ENCODE data around the gene DENND1A. TPM values are rescaled to one million over a fixed set of nuclear protein-coding genes. Genes with fewer than 3 reads are reported as not detected.

DENND1A gene
- total and polyA plus RNA-seq, 2 experiments from 2014 or later, result 13.1 to 28.7 TPM

- Histone ChIP-seq H4K20me1 (replicated peaks; ENCODE audit: insufficient read depth) (0 out of 2 replicates have a peak, but pooled peaks cover 4% of the 10 kb centered on the region), H3K4me1 (ENCODE audit: insufficient read depth) (peaks cover 12% of the 10 kb centered on the region), H3K79me2 (replicated peaks; ENCODE audit: insufficient read depth) (no peaks in the 10 kb centered on the region; the same call in 1 of the 2 replicates), H2AFZ (no peak overlapping the region), H3K4me3 (no peak overlapping the region), H3K36me3 (ENCODE audit: insufficient read depth) (no peaks in the 10 kb centered on the region), H3K27ac (ENCODE audit: low read depth) (no peak overlapping the region), H3K9me2 (ENCODE audit: insufficient read depth) (no peaks in the 10 kb centered on the region), H3K4me2 (no peak overlapping the region), H3K27me3 (ENCODE audit: insufficient read depth) (no peaks in the 10 kb centered on the region), H3F3A (replicated peaks; ENCODE audit: low read depth) (no peaks in the 10 kb centered on the region)
- Mint-ChIP-seq H3K27ac (no peak overlapping the region), H3K4me1 (peaks cover 17% of the 10 kb centered on the region; the same call in 2 of the 3 replicates), H3K9me3 (no peaks in the 10 kb centered on the region), H3K4me3 (no peak overlapping the region), H3K36me3 (ENCODE audit: low read depth) (no peaks in the 10 kb centered on the region), H3K27me3 (ENCODE audit: insufficient read depth, low read depth, poor library complexity) (no peaks in the 10 kb centered on the region)
- TF ChIP-seq EZH2phosphoT487 (IDR thresholded peaks at IDR 0.05; ENCODE audit: unreplicated experiment), result no peak
- no peak for TF ChIP-seq ETS1 (IDR thresholded peaks at IDR 0.05)
- no peak for TF ChIP-seq CREB1 (CRISPR knock-in tag; IDR thresholded peaks at IDR 0.05; ENCODE audit: low read depth)
- TF ChIP-seq JUNB (IDR thresholded peaks at IDR 0.05; ENCODE audit: unreplicated experiment), result no peak
- TF ChIP-seq POLR2AphosphoS5 (IDR thresholded peaks at IDR 0.05; ENCODE audit: low read depth), result no peak
- no peak for TF ChIP-seq NANOG (IDR thresholded peaks at IDR 0.05; ENCODE audit: borderline replicate concordance)
- TF ChIP-seq ZNF331 (CRISPR knock-in tag; IDR thresholded peaks at IDR 0.05; ENCODE audit: low read depth), result no peak
- TF ChIP-seq ZNF462 (CRISPR knock-in tag; IDR thresholded peaks at IDR 0.05), result no peak
- TF ChIP-seq ZNF114 (CRISPR knock-in tag; IDR thresholded peaks at IDR 0.05), result no peak
- no peak for TF ChIP-seq STAT1 (IDR thresholded peaks at IDR 0.05; ENCODE audit: unreplicated experiment)
- TF ChIP-seq REST (IDR thresholded peaks at IDR 0.05; ENCODE audit: unreplicated experiment), result no peak
- TF ChIP-seq EZH2 (IDR thresholded peaks at IDR 0.05; ENCODE audit: low read depth, unreplicated experiment), result no peak
- TF ChIP-seq CTCF (conservative IDR thresholded peaks at IDR 0.05; ENCODE audit: low read depth in 2 of 2), result no peak
- DNase-seq (ENCODE audit: low spot score) (no peak), ATAC-seq (no peak)
Observed at GRCh38 chr9:123743737-123744136, 186.2 kb downstream of the DENND1A start.
